UCSD-AML1 (cell line): ENCODE measurements around the gene CLEC18B.
"Not testable (repeated sequence)": the region's sequence is repeated elsewhere in the genome, so short reads cannot be mapped to it uniquely, and the experiment has no call there.

Source experiments
- DNase-seq: peaks from one replicate; lab custom pipeline; 2025; ENCODE audit not compliant: unreplicated experiment; lab: John Stamatoyannopoulos, UW

CLEC18B gene

DNA sequence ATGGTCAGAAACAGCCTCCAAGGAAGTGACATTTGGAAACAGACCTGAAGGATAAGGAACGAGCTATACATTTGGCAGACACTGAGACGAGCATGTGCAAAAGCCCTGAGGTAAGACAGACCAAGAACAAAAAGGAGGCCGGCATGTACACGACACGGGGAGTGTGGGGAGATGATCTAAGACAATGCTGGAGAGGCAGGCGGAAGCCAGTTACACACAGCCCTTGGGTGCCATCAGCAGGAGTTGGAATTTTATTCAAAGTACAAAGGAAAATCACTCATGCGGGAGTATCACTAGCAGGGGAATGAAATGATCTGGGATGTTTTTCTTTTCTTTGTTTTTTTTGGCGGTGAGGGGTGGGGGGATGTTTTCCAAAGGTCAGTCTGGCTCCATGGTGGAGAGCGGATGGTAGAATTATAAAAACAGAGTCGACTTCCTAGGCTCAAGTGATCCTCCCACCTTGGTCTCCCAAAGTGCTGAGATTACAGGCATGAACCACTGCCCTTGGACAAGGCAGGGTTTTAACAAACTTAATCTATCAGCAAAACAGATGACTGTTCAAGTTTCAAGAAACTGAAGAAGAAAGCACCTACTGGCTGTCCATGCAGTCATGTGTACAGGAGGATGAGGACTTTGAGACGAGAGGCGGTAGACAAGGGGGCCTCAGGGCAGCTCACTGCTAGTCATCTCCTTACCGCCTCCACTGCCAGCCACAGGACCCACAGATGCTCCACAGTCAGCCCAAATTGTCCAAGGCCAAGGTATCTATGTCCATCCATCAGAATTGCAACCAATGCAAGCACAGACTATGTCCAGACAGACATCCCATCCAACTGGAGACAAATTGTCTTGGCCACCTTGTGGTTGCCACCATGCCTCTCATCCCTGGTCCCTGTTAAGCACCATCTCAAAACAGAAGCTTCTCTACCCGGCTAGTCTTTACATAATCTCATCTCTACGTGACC, 59.4 kb downstream of the CLEC18B start:
- DNase-seq = not testable (repeated sequence)
